PC-9 (cell line): Measurements from ENCODE around the gene RFC4. TPM values are rescaled to one million over a fixed set of nuclear protein-coding genes. Genes with fewer than 3 reads are reported as not detected.

Experiments
- BruUV-seq: library from RNA; stranded (reverse); fragments of 400-500 nt; replicated peaks from 2 replicates; lab custom pipeline; 2021; lab: Mats Ljungman, UMichigan
- CTCF ChIA-PET: fragments of 300-600 bp; sonication (Branson Sonifier 250); formaldehyde crosslinking; loops from one replicate; lab custom pipeline; 2022; ENCODE audit warnings: antibody characterized with exemption; lab: Charles Lee
- POLR2A ChIA-PET: fragments of 300-600 bp; sonication (Branson Sonifier 250); formaldehyde crosslinking; loops from one replicate; lab custom pipeline; 2022; ENCODE audit warnings: antibody characterized with exemption; ENCODE audit not compliant: unreplicated experiment; lab: Charles Lee
- DNase-seq, 2 experiments: peaks; one replicate each; pipeline versions ENCODE4 v3.0.0 to v3.0.0-alpha.2; 2015 to 2022; ENCODE audit warnings: mixed read lengths in 1 of 2
- H2AFZ ChIP-seq: fragments of 200-600 bp; sonication (generic); 2 replicates; pipeline ENCODE4 v1.8.1; 2017; ENCODE audit warnings: antibody characterized with exemption
- H3F3A ChIP-seq: fragments of 200-600 bp; sonication (generic); 2 replicates; pipeline ENCODE4 v1.8.1; 2017; ENCODE audit warnings: antibody characterized with exemption, mild to moderate bottlenecking, low read depth; ENCODE audit not compliant: insufficient read depth
- H3K27ac ChIP-seq: fragments of 200-600 bp; sonication (generic); 2 replicates; pipeline ENCODE4 v1.6.1; 2016; ENCODE audit warnings: mixed run types
- H3K27me3 ChIP-seq: fragments of 200-600 bp; sonication (generic); 2 replicates; pipeline ENCODE4 v1.6.1; 2016; ENCODE audit warnings: low read depth, mixed run types; ENCODE audit not compliant: insufficient read depth
- H3K36me3 ChIP-seq: fragments of 200-600 bp; sonication (generic); 2 replicates; pipeline ENCODE4 v1.6.1; 2016; ENCODE audit warnings: low read depth, mixed run types
- H3K4me1 ChIP-seq: fragments of 200-600 bp; sonication (generic); replicated peaks from 2 replicates; pipeline ENCODE4 v1.6.1; 2016; ENCODE audit warnings: mixed run types; ENCODE audit not compliant: insufficient read depth
- H3K4me2 ChIP-seq: fragments of 200-600 bp; sonication (generic); 2 replicates; pipeline ENCODE4 v1.6.1; 2017; ENCODE audit warnings: mixed run types
- H3K4me3 ChIP-seq: fragments of 200-600 bp; sonication (generic); 2 replicates; pipeline ENCODE4 v1.6.1; 2016; ENCODE audit warnings: mixed run types
- H3K79me2 ChIP-seq: fragments of 200-600 bp; sonication (generic); 2 replicates; pipeline ENCODE4 v1.6.1; 2017; ENCODE audit warnings: low read depth, mixed run types
- H3K9me2 ChIP-seq: fragments of 200-600 bp; sonication (generic); 2 replicates; pipeline ENCODE4 v1.8.1; 2017; ENCODE audit warnings: mild to moderate bottlenecking; ENCODE audit not compliant: insufficient read depth
- H3K9me3 ChIP-seq: fragments of 200-600 bp; sonication (generic); 2 replicates; pipeline ENCODE4 v1.8.1; 2016; ENCODE audit warnings: low read depth; ENCODE audit not compliant: insufficient read depth
- H4K20me1 ChIP-seq: fragments of 200-600 bp; sonication (generic); 2 replicates; pipeline ENCODE4 v1.8.1; 2017; ENCODE audit not compliant: insufficient read depth
- EZH2 ChIP-seq: fragments of 200-600 bp; sonication (generic); IDR thresholded peaks from 2 replicates; pipeline ENCODE4 v1.8.0; 2017; ENCODE audit warnings: antibody characterized with exemption, low read depth
- intact Hi-C: fragments of 100-400 bp; cut with micrococcal nuclease; formaldehyde crosslinking; loops from one replicate; pipeline ENCODE4 v1.10.0; 2022; ENCODE audit not compliant: unreplicated experiment
- total RNA-seq: library from RNA; stranded (reverse); gene quantifications from 2 replicates; pipeline ENCODE4 v1.2.3, GENCODE V29; 2021
- TF ChIP-seq, protein P1 (sequence below): fragments of 200-600 bp; sonication (generic); conservative IDR thresholded peaks from 2 replicates; pipeline ENCODE4 v1.6.1; 2017; ENCODE audit warnings: mixed run types, antibody characterized with exemption, mild to moderate bottlenecking, moderate library complexity

The RFC4 gene
- total RNA-seq, 1 experiment from 2014 or later: 94.5 TPM

DNA sequence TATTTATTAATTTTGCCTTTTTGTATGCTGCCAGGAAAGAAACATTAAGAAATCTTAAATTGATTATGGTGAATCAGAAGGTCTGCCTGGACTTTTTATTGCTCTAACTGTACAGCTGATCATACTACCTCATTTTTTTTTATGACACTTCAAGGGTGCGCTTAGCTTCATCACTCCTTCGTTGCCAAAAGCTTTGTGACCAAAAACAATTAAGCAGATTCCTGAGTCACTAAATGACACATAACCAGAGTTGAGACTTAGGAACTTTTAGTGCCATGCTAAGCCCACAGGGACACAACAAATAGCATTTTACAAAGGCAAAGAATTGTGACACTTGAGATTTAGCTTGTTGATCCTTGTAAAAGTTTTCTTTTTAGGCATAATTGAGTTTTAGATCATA is 41.2 kb upstream of the RFC4 start:
- intact Hi-C loops: loop anchor here (5.0 kb wide), 2 partner anchors 215 to 375 kb away; no protein-coding TSS in a partner anchor
- no peak for DNase-seq
- TF ChIP-seq, protein P1, sequence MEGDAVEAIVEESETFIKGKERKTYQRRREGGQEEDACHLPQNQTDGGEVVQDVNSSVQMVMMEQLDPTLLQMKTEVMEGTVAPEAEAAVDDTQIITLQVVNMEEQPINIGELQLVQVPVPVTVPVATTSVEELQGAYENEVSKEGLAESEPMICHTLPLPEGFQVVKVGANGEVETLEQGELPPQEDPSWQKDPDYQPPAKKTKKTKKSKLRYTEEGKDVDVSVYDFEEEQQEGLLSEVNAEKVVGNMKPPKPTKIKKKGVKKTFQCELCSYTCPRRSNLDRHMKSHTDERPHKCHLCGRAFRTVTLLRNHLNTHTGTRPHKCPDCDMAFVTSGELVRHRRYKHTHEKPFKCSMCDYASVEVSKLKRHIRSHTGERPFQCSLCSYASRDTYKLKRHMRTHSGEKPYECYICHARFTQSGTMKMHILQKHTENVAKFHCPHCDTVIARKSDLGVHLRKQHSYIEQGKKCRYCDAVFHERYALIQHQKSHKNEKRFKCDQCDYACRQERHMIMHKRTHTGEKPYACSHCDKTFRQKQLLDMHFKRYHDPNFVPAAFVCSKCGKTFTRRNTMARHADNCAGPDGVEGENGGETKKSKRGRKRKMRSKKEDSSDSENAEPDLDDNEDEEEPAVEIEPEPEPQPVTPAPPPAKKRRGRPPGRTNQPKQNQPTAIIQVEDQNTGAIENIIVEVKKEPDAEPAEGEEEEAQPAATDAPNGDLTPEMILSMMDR: no peak
- TF ChIP-seq EZH2: no peak
- Histone ChIP-seq H3K9me2 (no peaks in the 10 kb centered on the region), H3K4me3 (no peak overlapping the region), H3K4me2 (no peak overlapping the region), H4K20me1 (no peaks in the 10 kb centered on the region), H3K9me3 (no peaks in the 10 kb centered on the region), H3K4me1 (no peaks in the 10 kb centered on the region), H2AFZ (no peak overlapping the region), H3K27ac (no peak overlapping the region), H3K27me3 (0 out of 2 replicates have a peak, but pooled peaks cover 7% of the 10 kb centered on the region), H3K36me3 (no peaks in the 10 kb centered on the region), H3F3A (no peaks in the 10 kb centered on the region), H3K79me2 (no peaks in the 10 kb centered on the region)
- BruUV-seq: no TSS peak
- CTCF ChIA-PET: interaction anchor here (0.5 kb wide), 1 partner anchor 282 kb away, joined by 6 read pairs; no protein-coding TSS in a partner anchor
- POLR2A ChIA-PET: no interaction called here

DNA sequence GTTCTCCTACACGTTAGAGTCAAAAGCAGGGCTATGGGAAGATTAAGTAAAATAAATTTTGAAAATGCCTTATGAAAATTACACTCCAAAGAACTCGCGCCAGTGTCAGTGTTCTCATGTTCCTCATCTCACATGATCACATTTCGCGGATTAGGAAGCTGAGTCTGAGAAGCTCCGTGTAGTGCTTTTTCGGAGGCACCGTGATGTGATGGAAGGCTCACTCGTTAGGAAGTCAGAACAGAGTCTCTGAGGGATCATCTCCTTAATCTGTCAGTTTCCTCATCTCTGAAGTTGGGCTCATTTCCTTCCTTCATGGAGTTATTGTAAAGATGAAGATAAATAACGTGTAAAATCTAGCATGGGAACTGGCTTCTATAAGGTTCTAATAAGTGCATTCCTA is 39.5 kb upstream of the RFC4 start:
- CTCF ChIA-PET: interaction anchor here (0.6 to 0.9 kb wide), 2 partner anchors 86 to 319 kb away, joined by 3 to 4 read pairs; no protein-coding TSS in a partner anchor
- Histone ChIP-seq H3K4me1 (peaks cover 8% of the 10 kb centered on the region; the same call in 1 of the 2 replicates), H3K27ac (no peak overlapping the region), H3K9me3 (no peaks in the 10 kb centered on the region), H3K27me3 (0 out of 2 replicates have a peak, but pooled peaks cover 7% of the 10 kb centered on the region), H3K4me3 (no peak overlapping the region), H3F3A (0 out of 2 replicates have a peak, but pooled peaks cover 7% of the 10 kb centered on the region), H3K79me2 (no peaks in the 10 kb centered on the region), H2AFZ (no peak overlapping the region), H3K4me2 (no peak overlapping the region), H3K36me3 (no peaks in the 10 kb centered on the region), H4K20me1 (no peaks in the 10 kb centered on the region), H3K9me2 (no peaks in the 10 kb centered on the region)
- no peak for DNase-seq
- no TSS peak for BruUV-seq
- intact Hi-C loops: loop anchor here (5.0 kb wide), 2 partner anchors 217 to 377 kb away; no protein-coding TSS in a partner anchor
- TF ChIP-seq, protein P1: no peak
- no peak for TF ChIP-seq EZH2
- POLR2A ChIA-PET: interaction anchor here (0.7 kb wide), 1 partner anchor 474 kb away, joined by 5 read pairs; no protein-coding TSS in a partner anchor

DNA sequence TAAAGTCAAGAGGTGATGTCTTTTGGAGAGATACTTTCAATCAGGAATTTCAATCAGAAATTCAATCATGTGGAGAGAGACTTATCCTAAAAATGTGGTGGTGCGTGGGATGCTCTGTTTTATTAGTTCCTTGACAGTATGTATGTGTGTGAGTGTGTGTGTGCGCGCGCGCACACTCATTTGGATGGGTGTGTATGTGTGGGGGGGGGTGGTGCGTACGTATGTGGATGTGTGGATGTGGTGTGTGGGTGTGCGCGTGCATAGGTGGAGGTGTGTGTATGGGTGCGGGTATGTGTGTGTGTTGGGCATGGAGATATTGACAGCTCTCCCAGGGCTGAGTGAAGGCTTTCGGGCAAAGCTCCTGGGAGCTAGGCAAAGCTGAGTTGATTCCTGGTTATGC is 38.6 kb upstream of the RFC4 start:
- ChIA-PET CTCF (interaction anchor here (0.7 kb wide), 1 partner anchor 10 kb away, joined by 7 read pairs; no protein-coding TSS in a partner anchor), POLR2A (no interaction called here)
- H3K4me1 ChIP-seq: peaks cover 14% of the 10 kb centered on the region
- TF ChIP-seq EZH2: no peak
- TF ChIP-seq, protein P1: no peak
- H3K9me2 ChIP-seq: no peaks in the 10 kb centered on the region
- no peaks in the 10 kb centered on the region for H4K20me1 ChIP-seq
- H3K79me2 ChIP-seq: no peaks in the 10 kb centered on the region
- H3K9me3 ChIP-seq: no peaks in the 10 kb centered on the region
- H3K36me3 ChIP-seq: no peaks in the 10 kb centered on the region
- intact Hi-C loops: loop anchor here (5.0 kb wide), 2 partner anchors 217 to 377 kb away; no protein-coding TSS in a partner anchor
- DNase-seq: no peak
- no peak overlapping the region for H3K27ac ChIP-seq
- no TSS peak for BruUV-seq
- H3K27me3 ChIP-seq: 0 out of 2 replicates have a peak, but pooled peaks cover 7% of the 10 kb centered on the region
- H3F3A ChIP-seq: 0 out of 2 replicates have a peak, but pooled peaks cover 7% of the 10 kb centered on the region
- no peak overlapping the region for H2AFZ ChIP-seq
- H3K4me2 ChIP-seq: no peak overlapping the region
- H3K4me3 ChIP-seq: no peak overlapping the region
